Gastrocnemius medialis (tissue), 4 donors: ENCODE measurements around the gene ZSCAN16.

ENCODE experiments used
- CTCF ChIP-seq, 5 experiments: fragments of 450-650 bp in 3 of 5; fragments of 200-600 bp in 2 of 5; sonication (generic) in 2 of 5; IDR thresholded peaks in 4 of 5; conservative IDR thresholded peaks in 1 of 5; 1 replicate in 4 of 5; 2 replicates in 1 of 5; pipeline ENCODE4 v1.5.1; 2016 to 2019; ENCODE audit warnings: antibody characterized with exemption in 5 of 5, mild to moderate bottlenecking in 3 of 5, moderate library complexity in 3 of 5
- POLR2A ChIP-seq, 2 donors: fragments of 450-650 bp; IDR thresholded peaks; one replicate each; pipeline ENCODE4 v1.6.1; 2017; ENCODE audit warnings: antibody characterized with exemption in 2 of 2, mild to moderate bottlenecking in 2 of 2, moderate library complexity in 2 of 2

- no peak for TF ChIP-seq CTCF (IDR thresholded peaks at IDR 0.05 in 4 of 5, conservative IDR thresholded peaks at IDR 0.05 in 1 of 5)
- TF ChIP-seq POLR2A (IDR thresholded peaks at IDR 0.05): no peak
Measured at GRCh38 chr6:28165563-28165962, 41.2 kb downstream of the ZSCAN16 start.
